ENCODE measurements around the gene CDK14.

DNA sequence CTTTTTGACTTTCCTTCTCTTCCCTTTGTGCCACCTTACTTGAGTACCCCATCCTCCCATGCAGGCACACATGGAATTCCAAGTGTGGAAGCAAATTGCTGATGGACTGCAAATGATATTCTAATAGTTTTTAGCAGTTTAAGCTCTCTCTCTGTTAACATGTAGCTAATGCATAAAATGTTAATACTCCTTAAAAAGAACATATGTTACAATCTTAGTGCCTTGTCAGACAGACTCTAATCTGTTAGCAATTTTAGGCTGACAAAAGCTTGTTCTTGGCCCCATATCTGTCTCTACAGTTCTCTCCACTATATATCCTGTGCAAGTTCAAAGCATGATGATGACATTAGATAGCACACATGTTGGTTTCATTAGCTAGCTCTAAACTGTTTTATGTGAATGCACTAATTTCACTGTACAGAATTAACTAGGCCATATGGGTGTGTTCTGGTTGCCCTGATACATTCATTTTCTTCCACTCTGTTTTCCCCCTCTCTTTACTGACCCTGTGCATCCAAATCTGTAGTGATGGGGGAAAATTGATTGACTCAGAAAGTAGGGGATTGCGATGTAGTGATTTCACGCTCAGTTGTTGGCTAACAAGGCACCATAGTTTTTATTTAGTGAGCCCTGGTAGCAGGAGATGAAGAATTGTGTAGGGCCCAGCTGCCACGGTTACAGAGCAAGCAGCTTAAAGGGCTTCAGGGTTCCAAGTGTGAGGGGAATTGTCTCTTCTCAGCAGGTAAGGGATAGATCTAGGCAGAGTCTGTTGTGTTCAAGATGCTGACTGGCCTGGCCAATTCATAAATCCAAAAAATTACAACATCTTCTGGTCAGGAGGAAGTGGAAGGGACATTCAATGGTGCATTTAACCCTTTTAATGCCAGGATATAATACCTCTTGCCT lies 553.5 kb downstream of the CDK14 start:
- TF ChIP-seq, protein P1, sequence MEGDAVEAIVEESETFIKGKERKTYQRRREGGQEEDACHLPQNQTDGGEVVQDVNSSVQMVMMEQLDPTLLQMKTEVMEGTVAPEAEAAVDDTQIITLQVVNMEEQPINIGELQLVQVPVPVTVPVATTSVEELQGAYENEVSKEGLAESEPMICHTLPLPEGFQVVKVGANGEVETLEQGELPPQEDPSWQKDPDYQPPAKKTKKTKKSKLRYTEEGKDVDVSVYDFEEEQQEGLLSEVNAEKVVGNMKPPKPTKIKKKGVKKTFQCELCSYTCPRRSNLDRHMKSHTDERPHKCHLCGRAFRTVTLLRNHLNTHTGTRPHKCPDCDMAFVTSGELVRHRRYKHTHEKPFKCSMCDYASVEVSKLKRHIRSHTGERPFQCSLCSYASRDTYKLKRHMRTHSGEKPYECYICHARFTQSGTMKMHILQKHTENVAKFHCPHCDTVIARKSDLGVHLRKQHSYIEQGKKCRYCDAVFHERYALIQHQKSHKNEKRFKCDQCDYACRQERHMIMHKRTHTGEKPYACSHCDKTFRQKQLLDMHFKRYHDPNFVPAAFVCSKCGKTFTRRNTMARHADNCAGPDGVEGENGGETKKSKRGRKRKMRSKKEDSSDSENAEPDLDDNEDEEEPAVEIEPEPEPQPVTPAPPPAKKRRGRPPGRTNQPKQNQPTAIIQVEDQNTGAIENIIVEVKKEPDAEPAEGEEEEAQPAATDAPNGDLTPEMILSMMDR (IDR thresholded peaks at IDR 0.05; ENCODE audit: extremely low read depth in 1 of 2, insufficient read depth in 1 of 2, low read depth in 1 of 2, low read length in 2 of 2), result no peak
- no peak for TF ChIP-seq POLR2AphosphoS5 (IDR thresholded peaks at IDR 0.05; ENCODE audit: insufficient read depth, low read depth, low read length)
- no peak for TF ChIP-seq POLR2A (IDR thresholded peaks at IDR 0.05; ENCODE audit: low read depth, low read length)
